IMR-90 (cell line): ENCODE results near the gene INPP5F. TPM values are rescaled to one million over a fixed set of nuclear protein-coding genes. Genes with fewer than 3 reads are reported as not detected.

Source experiments
- ATAC-seq: fragments of 200-7000 bp; cut with Tn5 transposase; 2 replicates; pipeline ENCODE4 v1.9.1; 2020; ENCODE audit warnings: low read depth, mild to moderate bottlenecking, moderate library complexity
- BruUV-seq: library from RNA; stranded (reverse); fragments of 400-500 nt; replicated peaks from 2 replicates; lab custom pipeline; 2021; lab: Mats Ljungman, UMichigan
- CTCF ChIA-PET: fragments of 300-600 bp; formaldehyde crosslinking; extraction: SDS; loops from one replicate; lab custom pipeline; 2021; ENCODE audit warnings: antibody characterized with exemption; lab: Yijun Ruan, JAX
- POLR2A ChIA-PET: fragments of 300-600 bp; sonication (Branson Sonifier 250); formaldehyde crosslinking; loops from one replicate; lab custom pipeline; 2022; ENCODE audit warnings: antibody characterized with exemption; ENCODE audit not compliant: unreplicated experiment; lab: Charles Lee
- DNase-seq: peaks from one replicate; pipeline ENCODE4 v3.0.0; 2013
- H2AFZ ChIP-seq: replicated peaks from 2 replicates; pipeline ENCODE3; 2013; ENCODE audit warnings: low read length, mild to moderate bottlenecking; ENCODE audit not compliant: poor library complexity
- H2AK5ac ChIP-seq: 2 replicates; pipeline ENCODE4 v1.6.1; 2013; ENCODE audit warnings: low read depth, low read length, inconsistent platforms
- H2AK9ac ChIP-seq: replicated peaks from 2 replicates; pipeline ENCODE3; 2013; ENCODE audit warnings: mild to moderate bottlenecking, low read depth, low read length, moderate library complexity; ENCODE audit not compliant: poor library complexity
- H2BK120ac ChIP-seq: 2 replicates; pipeline ENCODE4 v1.6.1; 2013; ENCODE audit warnings: low read depth, low read length, inconsistent platforms
- H2BK15ac ChIP-seq: 3 replicates; pipeline ENCODE4 v1.6.1; 2013; ENCODE audit warnings: low read depth, low read length, inconsistent platforms
- H2BK20ac ChIP-seq: 2 replicates; pipeline ENCODE4 v1.6.1; 2013; ENCODE audit warnings: low read depth, mild to moderate bottlenecking, inconsistent platforms, low read length, moderate library complexity
- H2BK5ac ChIP-seq: 2 replicates; pipeline ENCODE4 v1.6.1; 2013; ENCODE audit warnings: mild to moderate bottlenecking, low read depth, low read length, inconsistent platforms; ENCODE audit not compliant: poor library complexity, severe bottlenecking
- H3K14ac ChIP-seq: replicated peaks from 2 replicates; pipeline ENCODE4 v1.6.1; 2013; ENCODE audit warnings: low read depth, low read length, inconsistent platforms
- H3K18ac ChIP-seq: 2 replicates; pipeline ENCODE4 v1.6.1; 2013; ENCODE audit warnings: low read depth, low read length, control low read depth
- H3K23ac ChIP-seq: 2 replicates; pipeline ENCODE4 v1.6.1; 2013; ENCODE audit warnings: low read depth, low read length, inconsistent platforms
- H3K27ac ChIP-seq: 2 replicates; pipeline ENCODE4 v1.5.1; 2013; ENCODE audit warnings: mild to moderate bottlenecking, control low read depth, low read length; ENCODE audit not compliant: insufficient read depth
- H3K27me3 ChIP-seq: 2 replicates; pipeline ENCODE4 v1.6.1; 2013; ENCODE audit warnings: low read length; ENCODE audit not compliant: control insufficient read depth, insufficient read depth
- H3K36me3 ChIP-seq: 2 replicates; pipeline ENCODE4 v1.6.1; 2013; ENCODE audit warnings: low read length, mixed read lengths; ENCODE audit not compliant: control insufficient read depth, insufficient read depth
- H3K4ac ChIP-seq: 2 replicates; pipeline ENCODE4 v1.6.1; 2013; ENCODE audit warnings: low read depth, low read length, inconsistent platforms
- H3K4me1 ChIP-seq: 2 replicates; pipeline ENCODE4 v1.6.1; 2013; ENCODE audit warnings: low read length, mixed read lengths; ENCODE audit not compliant: control insufficient read depth, insufficient read depth
- H3K4me2 ChIP-seq: 2 replicates; pipeline ENCODE4 v1.6.1; 2013; ENCODE audit warnings: low read depth, mild to moderate bottlenecking, control low read depth, low read length, moderate library complexity
- H3K4me3 ChIP-seq: 2 replicates; pipeline ENCODE4 v1.5.1; 2013; ENCODE audit warnings: low read depth, mild to moderate bottlenecking, control low read depth, low read length, moderate library complexity; ENCODE audit not compliant: insufficient read depth
- H3K56ac ChIP-seq: 2 replicates; pipeline ENCODE4 v1.6.1; 2013; ENCODE audit warnings: low read length, inconsistent platforms; ENCODE audit not compliant: insufficient read depth; ENCODE audit errors: extremely low read depth
- H3K79me1 ChIP-seq, 2 experiments: 2 replicates each; pipeline ENCODE4 v1.6.1; 2013; ENCODE audit warnings: low read length in 2 of 2, inconsistent platforms in 1 of 2, low read depth in 1 of 2
- H3K9ac ChIP-seq: 2 replicates; pipeline ENCODE4 v1.6.1; 2013; ENCODE audit warnings: low read depth, low read length, control low read depth
- H3K9me1 ChIP-seq: 2 replicates; pipeline ENCODE4 v1.6.1; 2013; ENCODE audit warnings: low read length, inconsistent platforms; ENCODE audit not compliant: insufficient read depth
- H3K9me3 ChIP-seq: 2 replicates; pipeline ENCODE4 v1.6.1; 2013; ENCODE audit warnings: low read length; ENCODE audit not compliant: control insufficient read depth, insufficient read depth
- H4K20me1 ChIP-seq: 2 replicates; pipeline ENCODE4 v1.6.1; 2013; ENCODE audit warnings: low read length, inconsistent platforms; ENCODE audit not compliant: insufficient read depth
- H4K5ac ChIP-seq: 2 replicates; pipeline ENCODE4 v1.6.1; 2013; ENCODE audit warnings: mild to moderate bottlenecking, low read depth, low read length, control low read depth
- H4K8ac ChIP-seq, 2 experiments: 2 replicates each; pipeline ENCODE4 v1.6.1; 2013; ENCODE audit warnings: low read depth in 2 of 2, low read length in 2 of 2, control low read depth in 1 of 2, inconsistent platforms in 1 of 2
- H4K91ac ChIP-seq: 2 replicates; pipeline ENCODE4 v1.6.1; 2013; ENCODE audit warnings: low read depth, low read length, inconsistent platforms; ENCODE audit not compliant: insufficient read depth
- MAZ ChIP-seq: IDR thresholded peaks from 2 replicates; pipeline ENCODE4 v1.6.1; 2012; ENCODE audit warnings: low read depth, mild to moderate bottlenecking, low read length, improper control_type of control experiment, moderate library complexity, borderline replicate concordance
- NFE2L2 ChIP-seq: fragments of 150-350 bp; IDR thresholded peaks from 2 replicates; pipeline ENCODE4 v1.6.1; 2016; ENCODE audit warnings: low read depth, mild to moderate bottlenecking, low read length
- SMC3 ChIP-seq: fragments of 150-350 bp; IDR thresholded peaks from 2 replicates; pipeline ENCODE4 v1.6.1; 2016; ENCODE audit warnings: low read depth, mild to moderate bottlenecking, antibody characterized with exemption, low read length, moderate library complexity
- WGBS, 2 experiments: methylation state at CpG; one replicate each; pipeline versions ENCODE4 v1.1.5 to v1.1.7; 2013; ENCODE audit warnings: missing lambda C conversion rate in 2 of 2; ENCODE audit not compliant: insufficient read length in 1 of 2; ENCODE audit errors: extremely low coverage in 2 of 2; 5-methylcytosine and 5-hydroxymethylcytosine counted together
- dilution Hi-C: fragments of 300-500 bp; cut with HindIII; formaldehyde crosslinking; loops from one replicate; pipeline ENCODE4 v1.14.3; 2018; ENCODE audit warnings: low sequenced_read_pairs; ENCODE audit not compliant: unreplicated experiment
- in situ Hi-C: fragments of 300-500 bp; cut with MboI; formaldehyde crosslinking; loops from 3 replicates; pipeline ENCODE4 v1.14.3; 2019; ENCODE audit warnings: low sequenced_read_pairs, inconsistent platforms, mixed read lengths
- intact Hi-C: fragments of 100-400 bp; cut with micrococcal nuclease; formaldehyde crosslinking; loops from 2 replicates; pipeline ENCODE4 v1.10.0; 2022
- polyA plus RNA-seq, 3 experiments: library from polyadenylated mRNA; depleted of rRNA; stranded (reverse); fragments of >200 nt; gene quantifications; 2 replicates each; pipeline ENCODE4 v1.2.3, GENCODE V29; 2012; ENCODE audit warnings: low replicate concordance in 1 of 3
- total RNA-seq: library from RNA; depleted of rRNA; stranded (reverse); fragments of >200 nt; gene quantifications from 2 replicates; pipeline ENCODE4 v1.2.3, GENCODE V29; 2012
- TF ChIP-seq, protein P1 (sequence below): fragments of 150-350 bp; IDR thresholded peaks from 2 replicates; pipeline ENCODE4 v1.6.1; 2016; ENCODE audit warnings: low read depth, mild to moderate bottlenecking, low read length, moderate library complexity, borderline replicate concordance
- TF ChIP-seq, protein P2 (sequence below): conservative IDR thresholded peaks from 2 replicates; pipeline ENCODE4 v1.5.1; 2012; ENCODE audit warnings: mild to moderate bottlenecking, low read depth, low read length, improper control_type of control experiment

INPP5F gene
- total and polyA plus RNA-seq, 2 of the 4 experiments (the other 2 are of a cell fraction) = 19.0 to 29.6 TPM

DNA sequence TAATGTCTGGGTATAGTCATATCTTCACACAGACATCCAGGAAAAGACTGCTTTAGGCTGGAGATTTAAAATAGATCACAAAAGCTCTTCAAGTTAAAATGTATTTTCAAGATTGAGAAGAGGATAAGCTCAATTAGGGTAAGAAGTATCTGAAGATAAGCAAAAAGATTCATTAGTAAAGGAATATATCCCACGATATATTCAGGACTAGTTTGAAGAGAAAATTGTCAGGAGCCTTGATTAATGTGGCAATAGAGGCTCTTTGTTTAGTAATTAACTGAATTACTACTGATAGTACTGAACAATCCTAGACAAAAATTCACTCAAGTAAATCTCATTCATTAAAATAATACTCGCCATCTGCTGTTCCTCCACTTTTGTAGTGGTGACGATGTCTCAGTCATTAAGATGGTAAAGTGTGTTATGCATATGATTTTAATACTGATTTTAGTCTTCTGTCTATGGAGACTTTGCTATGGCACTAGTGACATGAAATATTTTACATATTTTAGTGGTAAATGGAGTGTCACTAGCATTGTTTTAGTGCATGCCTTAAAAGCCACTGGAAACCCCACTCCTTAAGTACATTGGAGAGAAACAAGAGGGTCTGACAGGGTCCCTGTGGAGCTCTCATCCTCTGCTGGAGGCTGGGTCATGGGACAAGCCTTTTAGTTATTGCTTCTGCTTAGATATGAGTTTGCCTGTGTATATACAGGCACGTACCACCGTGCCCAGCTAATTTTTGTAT, 32.8 kb downstream of the INPP5F start:
- Histone ChIP-seq H3K79me1 (peaks cover 12 to 32% of the 10 kb centered on the region in 2 experiments; a peak in 3 of 4 replicates), H3K4me1 (peaks cover 16% of the 10 kb centered on the region), H4K91ac (no peak overlapping the region), H2AK9ac (no peak overlapping the region), H3K9me1 (peaks cover 12% of the 10 kb centered on the region), H3K18ac (no peak overlapping the region), H3K56ac (no peak overlapping the region), H2AK5ac (no peak overlapping the region; the same call in 1 of the 2 replicates), H2BK120ac (no peak overlapping the region), H3K4me3 (no peak overlapping the region), H3K14ac (no peak overlapping the region), H4K5ac (no peak overlapping the region), H3K27ac (no peak overlapping the region), H4K20me1 (no peaks in the 10 kb centered on the region), H3K4me2 (no peak overlapping the region), H3K9ac (no peak overlapping the region), H3K9me3 (no peaks in the 10 kb centered on the region), H2AFZ (no peak overlapping the region), H3K23ac (no peak overlapping the region), H3K36me3 (no peaks in the 10 kb centered on the region), H3K27me3 (no peaks in the 10 kb centered on the region), H2BK20ac (no peak overlapping the region), H3K4ac (no peak overlapping the region; the same call in 1 of the 2 replicates), H2BK15ac (no peak overlapping the region), H4K8ac (no peak overlapping the region; a peak in 1 of 4 replicates), H2BK5ac (no peak overlapping the region)
- ChIA-PET POLR2A (no interaction called here), CTCF (interaction anchor here (2.9 kb wide), 1 partner anchor 100 kb away, joined by 12 read pairs; no protein-coding TSS in a partner anchor)
- DNase-seq (no peak), ATAC-seq (no peak)
- no TSS peak for BruUV-seq
- intact Hi-C loops = loop anchor here (10.0 kb wide), 1 partner anchor 976 kb away; no protein-coding TSS in a partner anchor
- WGBS, 2 experiments = no CpG with 5 or more reads among the region's 5 CpGs
- in situ Hi-C loops = no loop called here
- TF ChIP-seq, protein P1, sequence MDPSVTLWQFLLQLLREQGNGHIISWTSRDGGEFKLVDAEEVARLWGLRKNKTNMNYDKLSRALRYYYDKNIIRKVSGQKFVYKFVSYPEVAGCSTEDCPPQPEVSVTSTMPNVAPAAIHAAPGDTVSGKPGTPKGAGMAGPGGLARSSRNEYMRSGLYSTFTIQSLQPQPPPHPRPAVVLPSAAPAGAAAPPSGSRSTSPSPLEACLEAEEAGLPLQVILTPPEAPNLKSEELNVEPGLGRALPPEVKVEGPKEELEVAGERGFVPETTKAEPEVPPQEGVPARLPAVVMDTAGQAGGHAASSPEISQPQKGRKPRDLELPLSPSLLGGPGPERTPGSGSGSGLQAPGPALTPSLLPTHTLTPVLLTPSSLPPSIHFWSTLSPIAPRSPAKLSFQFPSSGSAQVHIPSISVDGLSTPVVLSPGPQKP = no peak
- TF ChIP-seq, protein P2, sequence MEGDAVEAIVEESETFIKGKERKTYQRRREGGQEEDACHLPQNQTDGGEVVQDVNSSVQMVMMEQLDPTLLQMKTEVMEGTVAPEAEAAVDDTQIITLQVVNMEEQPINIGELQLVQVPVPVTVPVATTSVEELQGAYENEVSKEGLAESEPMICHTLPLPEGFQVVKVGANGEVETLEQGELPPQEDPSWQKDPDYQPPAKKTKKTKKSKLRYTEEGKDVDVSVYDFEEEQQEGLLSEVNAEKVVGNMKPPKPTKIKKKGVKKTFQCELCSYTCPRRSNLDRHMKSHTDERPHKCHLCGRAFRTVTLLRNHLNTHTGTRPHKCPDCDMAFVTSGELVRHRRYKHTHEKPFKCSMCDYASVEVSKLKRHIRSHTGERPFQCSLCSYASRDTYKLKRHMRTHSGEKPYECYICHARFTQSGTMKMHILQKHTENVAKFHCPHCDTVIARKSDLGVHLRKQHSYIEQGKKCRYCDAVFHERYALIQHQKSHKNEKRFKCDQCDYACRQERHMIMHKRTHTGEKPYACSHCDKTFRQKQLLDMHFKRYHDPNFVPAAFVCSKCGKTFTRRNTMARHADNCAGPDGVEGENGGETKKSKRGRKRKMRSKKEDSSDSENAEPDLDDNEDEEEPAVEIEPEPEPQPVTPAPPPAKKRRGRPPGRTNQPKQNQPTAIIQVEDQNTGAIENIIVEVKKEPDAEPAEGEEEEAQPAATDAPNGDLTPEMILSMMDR = no peak
- TF ChIP-seq MAZ (no peak), NFE2L2 (no peak), SMC3 (no peak)
- dilution Hi-C loops = no loop called here
